ENCODE data around the gene DNLZ. TPM values are rescaled to one million over a fixed set of nuclear protein-coding genes. Genes with fewer than 3 reads are reported as not detected.

The DNLZ gene
- total RNA-seq, 4 donors from 2014 or later, result 5.6 to 19.8 (median 13.5) TPM

DNA sequence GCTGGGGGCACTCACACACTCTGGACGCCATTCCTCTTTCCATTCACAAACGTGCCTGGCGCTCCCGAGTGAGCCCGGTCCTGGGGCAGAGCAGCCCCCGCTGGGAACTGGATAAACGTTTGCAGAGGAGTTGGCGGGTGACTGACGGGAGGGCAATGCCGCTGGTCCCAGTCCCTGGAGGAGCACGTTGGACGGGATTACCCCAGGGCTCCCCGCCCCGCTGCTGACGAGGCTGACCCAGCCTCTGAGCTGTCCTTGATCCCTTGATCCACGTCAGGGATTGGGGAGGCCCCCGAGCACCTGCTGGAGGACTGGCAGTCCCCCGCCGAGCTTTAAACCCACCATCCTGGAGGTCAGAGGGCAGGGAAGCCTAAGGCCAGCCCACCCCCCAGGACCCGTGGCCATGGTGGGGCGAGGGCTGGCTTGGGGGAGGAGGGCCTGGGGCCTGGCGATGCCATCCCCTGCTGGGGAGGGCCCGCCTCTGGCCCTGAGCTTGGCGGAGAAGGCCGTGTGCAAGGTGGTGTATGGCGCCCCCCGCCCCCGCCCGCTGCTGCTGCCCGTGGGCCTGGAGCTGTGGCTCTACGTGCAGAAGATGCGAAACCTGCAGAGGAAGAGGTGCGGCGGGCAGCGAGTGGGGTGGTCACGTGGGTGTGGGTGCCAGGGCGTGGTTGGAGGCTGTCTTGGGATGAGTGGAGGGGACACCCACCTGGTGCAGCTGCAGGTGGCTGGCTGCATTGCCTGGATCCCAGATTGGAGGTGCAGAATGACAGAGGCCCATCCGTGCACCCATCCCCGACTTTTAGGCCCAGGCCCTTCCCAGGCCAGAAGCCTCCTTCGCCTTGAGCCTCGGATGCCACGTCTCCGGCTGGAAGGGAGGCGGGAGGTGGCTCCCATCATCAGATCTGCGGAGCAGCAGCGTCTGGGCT, 31.7 kb downstream of the DNLZ start:
- H3K4me1 ChIP-seq, result peaks cover 0 to 18% (median 9%) of the 10 kb centered on the region in 4 donors
- TF ChIP-seq, protein P1, sequence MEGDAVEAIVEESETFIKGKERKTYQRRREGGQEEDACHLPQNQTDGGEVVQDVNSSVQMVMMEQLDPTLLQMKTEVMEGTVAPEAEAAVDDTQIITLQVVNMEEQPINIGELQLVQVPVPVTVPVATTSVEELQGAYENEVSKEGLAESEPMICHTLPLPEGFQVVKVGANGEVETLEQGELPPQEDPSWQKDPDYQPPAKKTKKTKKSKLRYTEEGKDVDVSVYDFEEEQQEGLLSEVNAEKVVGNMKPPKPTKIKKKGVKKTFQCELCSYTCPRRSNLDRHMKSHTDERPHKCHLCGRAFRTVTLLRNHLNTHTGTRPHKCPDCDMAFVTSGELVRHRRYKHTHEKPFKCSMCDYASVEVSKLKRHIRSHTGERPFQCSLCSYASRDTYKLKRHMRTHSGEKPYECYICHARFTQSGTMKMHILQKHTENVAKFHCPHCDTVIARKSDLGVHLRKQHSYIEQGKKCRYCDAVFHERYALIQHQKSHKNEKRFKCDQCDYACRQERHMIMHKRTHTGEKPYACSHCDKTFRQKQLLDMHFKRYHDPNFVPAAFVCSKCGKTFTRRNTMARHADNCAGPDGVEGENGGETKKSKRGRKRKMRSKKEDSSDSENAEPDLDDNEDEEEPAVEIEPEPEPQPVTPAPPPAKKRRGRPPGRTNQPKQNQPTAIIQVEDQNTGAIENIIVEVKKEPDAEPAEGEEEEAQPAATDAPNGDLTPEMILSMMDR (IDR thresholded peaks at IDR 0.05), result no peak
- TF ChIP-seq POLR2A (IDR thresholded peaks at IDR 0.05), result no peak
- no peak for DNase-seq

DNA sequence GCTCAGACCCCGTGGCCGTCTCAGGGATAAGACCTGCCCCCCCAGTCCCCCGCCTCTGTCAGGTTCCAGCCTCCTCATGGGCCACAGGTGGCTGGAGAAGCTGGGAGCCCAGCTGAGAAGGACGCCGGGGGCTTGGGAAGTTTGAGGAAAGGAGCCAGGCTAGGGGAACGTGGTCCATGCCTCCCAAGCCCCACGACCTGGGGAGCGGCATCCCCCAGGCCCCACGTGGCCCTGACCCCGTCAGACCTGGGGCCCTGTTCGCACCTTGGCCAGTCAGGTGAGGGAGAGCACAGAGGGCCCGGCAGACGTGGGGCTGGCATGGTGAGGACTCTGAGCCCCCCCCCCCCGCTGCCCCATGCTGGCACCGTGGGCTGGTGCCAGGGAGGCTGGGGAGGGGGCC, 32.5 kb downstream of the DNLZ start:
- Histone ChIP-seq H3K27me3 (no peaks in the 10 kb centered on the region), H3K9me3 (no peaks in the 10 kb centered on the region), H3K4me3 (no peak overlapping the region), H3K27ac (no peak overlapping the region), H3K36me3 (no peaks in the 10 kb centered on the region), H3K4me1 (peaks cover 0 to 23% (median 11%) of the 10 kb centered on the region in 4 donors)
- TF ChIP-seq, protein P1 (IDR thresholded peaks at IDR 0.05), result no peak
- no peak for TF ChIP-seq POLR2A (IDR thresholded peaks at IDR 0.05)
- no peak for DNase-seq

More for the DNA sequence above, 31.7 kb downstream of the DNLZ start:
- Histone ChIP-seq H3K4me3 (no peak overlapping the region), H3K9me3 (no peaks in the 10 kb centered on the region), H3K27me3 (no peaks in the 10 kb centered on the region), H3K27ac (no peak overlapping the region), H3K36me3 (no peaks in the 10 kb centered on the region)

DNA sequence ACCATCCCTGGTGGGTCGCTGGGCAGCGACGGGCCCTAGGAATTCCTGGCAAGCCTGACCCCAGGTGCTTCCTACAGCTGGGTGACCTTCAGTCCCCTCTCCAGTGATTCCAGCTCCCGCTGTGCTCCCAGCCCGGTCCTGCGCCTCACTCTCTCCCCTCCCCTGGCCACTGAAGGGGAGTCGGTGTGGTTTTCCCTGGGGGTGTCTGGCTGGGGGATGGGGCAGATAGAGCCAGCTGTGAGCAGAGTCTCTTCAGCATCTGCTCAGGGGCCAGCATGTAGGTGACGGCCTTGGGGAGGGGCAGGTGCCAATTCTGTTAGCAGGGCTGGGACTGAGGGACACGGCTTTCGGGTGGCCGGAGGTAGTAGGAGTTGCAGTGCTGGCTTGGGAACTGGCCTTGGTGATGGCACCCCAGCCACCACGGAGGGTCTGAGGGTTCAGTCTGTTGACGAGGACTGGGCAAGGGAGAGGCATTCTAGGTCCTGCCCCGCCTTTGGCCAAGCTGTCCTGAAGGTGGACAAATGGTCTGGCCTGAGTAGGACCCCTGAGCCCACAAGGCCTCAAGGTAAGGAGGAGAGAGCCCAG, 33.0 kb downstream of the DNLZ start:
- Histone ChIP-seq H3K4me1 (peaks cover 0 to 26% (median 11%) of the 10 kb centered on the region in 4 donors), H3K9me3 (no peaks in the 10 kb centered on the region), H3K36me3 (no peaks in the 10 kb centered on the region), H3K4me3 (no peak overlapping the region), H3K27me3 (no peaks in the 10 kb centered on the region), H3K27ac (no peak overlapping the region)
- no peak for DNase-seq
- TF ChIP-seq, protein P1 (IDR thresholded peaks at IDR 0.05), result no peak
- no peak for TF ChIP-seq POLR2A (IDR thresholded peaks at IDR 0.05)

DNA sequence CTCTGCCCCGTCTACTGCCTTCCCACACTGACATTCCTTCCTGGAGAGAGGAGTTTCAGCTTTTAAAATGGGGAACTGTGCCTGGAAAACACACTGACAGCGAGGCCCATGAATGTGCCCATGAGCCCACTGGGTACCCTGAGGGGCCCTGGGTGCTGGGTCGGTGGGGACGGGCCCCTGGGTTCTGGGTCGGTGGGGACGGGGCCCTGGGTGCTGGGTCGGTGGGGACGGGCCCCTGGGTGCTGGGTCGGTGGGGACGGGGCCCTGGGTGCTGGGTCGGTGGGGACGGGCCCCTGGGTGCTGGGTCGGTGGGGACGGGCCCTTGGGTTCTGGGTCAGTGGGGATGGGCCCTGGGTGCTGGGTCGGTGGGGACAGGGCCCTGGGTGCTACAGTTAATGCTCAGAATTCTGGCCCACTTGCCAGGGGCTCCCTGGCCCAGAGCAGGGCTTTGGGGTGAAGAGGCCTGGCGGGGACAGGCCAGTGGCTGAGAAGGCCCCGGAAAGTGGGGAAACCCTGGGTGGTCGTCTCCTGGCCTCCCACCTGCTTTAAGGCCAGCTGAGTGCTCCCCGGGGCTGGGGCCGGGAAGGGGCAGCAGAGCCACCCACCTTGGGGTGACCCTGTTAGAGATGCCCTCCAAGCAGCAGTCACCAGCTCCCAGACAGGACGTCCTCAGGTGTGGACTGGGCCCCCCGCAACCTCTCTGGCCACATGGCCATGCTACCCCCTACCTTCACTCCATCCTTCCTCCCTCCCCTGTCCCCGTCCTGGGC, 33.7 kb downstream of the DNLZ start:
- DNase-seq, result no peak
- TF ChIP-seq, protein P1 (IDR thresholded peaks at IDR 0.05), result no peak
- no peak for TF ChIP-seq POLR2A (IDR thresholded peaks at IDR 0.05)
- Histone ChIP-seq H3K4me1 (peaks cover 0 to 26% (median 11%) of the 10 kb centered on the region in 4 donors), H3K27me3 (no peaks in the 10 kb centered on the region), H3K9me3 (no peaks in the 10 kb centered on the region), H3K4me3 (no peak overlapping the region), H3K27ac (no peak overlapping the region), H3K36me3 (no peaks in the 10 kb centered on the region)

DNA sequence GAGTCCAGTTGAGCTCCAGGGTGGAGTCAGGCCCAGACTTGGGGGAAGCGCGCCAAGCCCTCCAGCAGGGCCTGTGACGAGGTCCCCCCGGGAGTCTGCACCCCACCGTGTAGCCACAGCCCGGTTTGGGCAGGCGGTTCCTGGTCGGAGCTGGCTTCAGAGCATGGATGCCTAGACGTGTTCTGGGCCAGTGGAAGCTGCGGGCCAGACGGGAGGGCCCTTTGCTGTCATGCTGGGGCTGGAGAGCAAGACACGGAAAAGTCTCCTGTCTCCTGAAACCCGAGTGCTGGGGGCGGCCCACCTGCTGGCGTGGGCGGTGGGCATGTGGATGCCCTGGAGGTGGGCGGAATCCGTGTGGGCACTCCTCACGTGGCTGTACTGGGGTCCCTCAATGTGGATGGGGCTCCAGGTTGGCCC, 34.3 kb downstream of the DNLZ start:
- H3K27me3 ChIP-seq, result no peaks in the 10 kb centered on the region
- H3K9me3 ChIP-seq, result no peaks in the 10 kb centered on the region
- TF ChIP-seq, protein P1 (IDR thresholded peaks at IDR 0.05), result no peak
- no peak for TF ChIP-seq POLR2A (IDR thresholded peaks at IDR 0.05)
- peaks cover 0 to 26% (median 11%) of the 10 kb centered on the region in 4 donors for H3K4me1 ChIP-seq
- H3K4me3 ChIP-seq, result peak overlapping the region in 1 of 4 donors; percentile 64
- H3K27ac ChIP-seq, result no peak overlapping the region
- DNase-seq, result no peak
- H3K36me3 ChIP-seq, result no peaks in the 10 kb centered on the region
